ENCODE data around the gene SNX18.

- TF ChIP-seq CTCF (IDR thresholded peaks at IDR 0.05) (no peak), POLR2A (IDR thresholded peaks at IDR 0.05) (no peak)
These were observed 39.5 kb upstream of the SNX18 start for GRCh38 chr5:54477941-54478478.
